GM12878 (cell line): ENCODE measurements around the gene NCAM2. TPM values are rescaled to one million over a fixed set of nuclear protein-coding genes. Genes with fewer than 3 reads are reported as not detected.

Source experiments
- ATAC-seq: fragments of 200-7000 bp; cut with Tn5 transposase; 3 replicates; pipeline ENCODE4 v1.9.1; 2020; ENCODE audit warnings: mild to moderate bottlenecking, moderate library complexity
- BruUV-seq: library from RNA; stranded (reverse); fragments of 400-500 nt; replicated peaks from 2 replicates; lab custom pipeline; 2021; lab: Mats Ljungman, UMichigan
- CTCF ChIA-PET: fragments of 300-600 bp; sonication (Branson Sonifier 250); formaldehyde crosslinking; extraction: SDS; loops from one replicate; lab custom pipeline; 2021; ENCODE audit warnings: inconsistent platforms; lab: Yijun Ruan, JAX
- POLR2A ChIA-PET: fragments of 350-600 bp; formaldehyde crosslinking; extraction: SDS; loops from one replicate; lab custom pipeline; 2021; ENCODE audit warnings: inconsistent platforms; lab: Charles Lee
- RAD21 ChIA-PET: fragments of 300-600 bp; sonication (Branson Sonifier 250); formaldehyde crosslinking; loops from one replicate; lab custom pipeline; 2023; ENCODE audit warnings: antibody characterized with exemption; ENCODE audit not compliant: unreplicated experiment; lab: Charles Lee
- SMC1A ChIA-PET: fragments of 300-600 bp; sonication (Branson Sonifier 250); formaldehyde crosslinking; loops from one replicate; lab custom pipeline; 2023; ENCODE audit not compliant: unreplicated experiment, uncharacterized antibody; lab: Charles Lee
- DNase-seq: peaks from one replicate; pipeline ENCODE4 v3.0.0-alpha.2; 2011; ENCODE audit warnings: low read depth, low spot score
- FAIRE-seq: peaks from 3 replicates; lab custom pipeline; 2011; peaks lifted over from hg19 to GRCh38; lab: Jason Lieb, UNC
- H2AFZ ChIP-seq: 2 replicates; pipeline ENCODE4 v1.6.0; 2011; ENCODE audit warnings: low read depth, low read length, control low read depth; ENCODE audit not compliant: control insufficient read depth
- H3K27ac ChIP-seq: 2 replicates; pipeline ENCODE4 v1.5.1; 2011; ENCODE audit warnings: control low read depth; ENCODE audit not compliant: control insufficient read depth, insufficient read depth
- H3K27me3 ChIP-seq, 2 experiments: replicated peaks in 1 of 2; 2 replicates each; pipeline versions ENCODE4 v1.6.0 to v1.6.1; 2011; ENCODE audit warnings: low read length in 1 of 2; ENCODE audit not compliant: control insufficient read depth in 2 of 2, insufficient read depth in 2 of 2
- H3K36me3 ChIP-seq, 2 experiments: 2 replicates each; pipeline ENCODE4 v1.5.1; 2011; ENCODE audit warnings: low read length in 1 of 2; ENCODE audit not compliant: control insufficient read depth in 2 of 2, insufficient read depth in 2 of 2
- H3K4me1 ChIP-seq: 2 replicates; pipeline ENCODE4 v1.6.1; 2011; ENCODE audit warnings: mild to moderate bottlenecking, low read length, moderate library complexity, mixed read lengths; ENCODE audit not compliant: control insufficient read depth, insufficient read depth
- H3K4me2 ChIP-seq: 2 replicates; pipeline ENCODE4 v1.6.0; 2011; ENCODE audit warnings: control low read depth; ENCODE audit not compliant: control insufficient read depth, insufficient read depth
- H3K4me3 ChIP-seq: fragments of 200-600 bp; sonication (generic); 2 replicates; pipeline ENCODE4 v1.5.1; 2016
- H3K79me2 ChIP-seq: 2 replicates; pipeline ENCODE4 v1.6.0; 2011; ENCODE audit warnings: low read length; ENCODE audit not compliant: control insufficient read depth, insufficient read depth
- H3K9ac ChIP-seq: 2 replicates; pipeline ENCODE4 v1.8.0; 2011; ENCODE audit warnings: low read length, control low read depth, mixed read lengths; ENCODE audit not compliant: control insufficient read depth, insufficient read depth
- H3K9me3 ChIP-seq: replicated peaks from 3 replicates; pipeline ENCODE4 v1.5.1; 2011; ENCODE audit warnings: mild to moderate bottlenecking, low read length; ENCODE audit not compliant: control insufficient read depth, insufficient read depth
- H4K20me1 ChIP-seq: 2 replicates; pipeline ENCODE4 v1.6.0; 2011; ENCODE audit not compliant: control insufficient read depth, insufficient read depth
- ATF3 ChIP-seq: IDR thresholded peaks from 2 replicates; pipeline ENCODE4 v1.6.1; 2011; ENCODE audit warnings: low read depth, mild to moderate bottlenecking, low read length, moderate library complexity, borderline replicate concordance; ENCODE audit errors: extremely low read depth
- BRCA1 ChIP-seq: IDR thresholded peaks from 2 replicates; pipeline ENCODE4 v1.6.1; 2011; ENCODE audit warnings: low read depth, low read length, improper control_type of control experiment
- CBFB ChIP-seq: IDR thresholded peaks from 2 replicates; pipeline ENCODE4 v1.6.1; 2016; ENCODE audit warnings: antibody characterized with exemption, low read depth
- ETV6 ChIP-seq, 2 experiments: fragments of 450-650 bp in 1 of 2; IDR thresholded peaks in 1 of 2; conservative IDR thresholded peaks in 1 of 2; 2 replicates each; pipeline ENCODE4 v1.6.1; 2014; ENCODE audit warnings: antibody characterized with exemption in 1 of 2, borderline replicate concordance in 1 of 2, low read depth in 1 of 2, mild to moderate bottlenecking in 1 of 2, moderate library complexity in 1 of 2
- HDGF ChIP-seq: fragments of 450-650 bp; IDR thresholded peaks from 2 replicates; pipeline ENCODE4 v1.6.1; 2016; ENCODE audit warnings: antibody characterized with exemption
- JUNB ChIP-seq: IDR thresholded peaks from 2 replicates; pipeline ENCODE4 v1.6.1; 2016; ENCODE audit warnings: antibody characterized with exemption, mild to moderate bottlenecking
- MXI1 ChIP-seq: fragments of 150-350 bp; IDR thresholded peaks from 2 replicates; pipeline ENCODE4 v1.6.1; 2011; ENCODE audit warnings: low read depth, mild to moderate bottlenecking, inconsistent platforms, low read length, improper control_type of control experiment
- NFYB ChIP-seq: IDR thresholded peaks from 2 replicates; pipeline ENCODE4 v1.6.1; 2011; ENCODE audit warnings: low read depth, mild to moderate bottlenecking, low read length, improper control_type of control experiment, moderate library complexity; ENCODE audit not compliant: insufficient read depth
- PAX8 ChIP-seq: fragments of 450-650 bp; IDR thresholded peaks from 2 replicates; pipeline ENCODE4 v1.6.1; 2017; ENCODE audit warnings: mild to moderate bottlenecking, moderate library complexity
- POLR2A ChIP-seq: IDR thresholded peaks from 2 replicates; pipeline ENCODE4 v1.6.1; 2011; ENCODE audit warnings: low read depth, mild to moderate bottlenecking, low read length
- RAD21 ChIP-seq: IDR thresholded peaks from 2 replicates; pipeline ENCODE4 v1.6.1; 2011; ENCODE audit warnings: mild to moderate bottlenecking, low read depth, low read length, moderate library complexity; ENCODE audit not compliant: insufficient read depth
- RAD51 ChIP-seq: fragments of 450-650 bp; IDR thresholded peaks from 2 replicates; pipeline ENCODE4 v1.6.1; 2016; ENCODE audit warnings: moderate library complexity, mild to moderate bottlenecking, inconsistent platforms
- SMAD1 ChIP-seq: fragments of 450-650 bp; IDR thresholded peaks from 2 replicates; pipeline ENCODE4 v1.6.1; 2018; ENCODE audit warnings: mild to moderate bottlenecking, low read depth; ENCODE audit not compliant: partially characterized antibody
- SMAD5 ChIP-seq: IDR thresholded peaks from 2 replicates; pipeline ENCODE4 v1.6.1; 2016; ENCODE audit warnings: antibody characterized with exemption, low read depth
- SMC3 ChIP-seq: IDR thresholded peaks from 2 replicates; pipeline ENCODE4 v1.6.1; 2011; ENCODE audit warnings: low read length, improper control_type of control experiment, borderline replicate concordance
- YBX1 ChIP-seq: fragments of 450-650 bp; IDR thresholded peaks from 2 replicates; pipeline ENCODE4 v1.6.1; 2016; ENCODE audit warnings: antibody characterized with exemption
- ZNF207 ChIP-seq: fragments of 450-650 bp; IDR thresholded peaks from 2 replicates; pipeline ENCODE4 v1.6.1; 2014; ENCODE audit warnings: antibody characterized with exemption, mild to moderate bottlenecking, borderline replicate concordance
- ZNF384 ChIP-seq: IDR thresholded peaks from 2 replicates; pipeline ENCODE4 v1.6.1; 2012; ENCODE audit warnings: low read depth, mild to moderate bottlenecking, low read length, improper control_type of control experiment, borderline replicate concordance
- WGBS: methylation state at CpG from one replicate; pipeline ENCODE4 v1.1.6; 2016; ENCODE audit warnings: low lambda C conversion rate; ENCODE audit not compliant: insufficient replicate concordance, insufficient coverage; ENCODE audit errors: missing lambda C conversion rate; 5-methylcytosine and 5-hydroxymethylcytosine counted together
- in situ Hi-C: fragments of 300-500 bp; cut with MboI; formaldehyde crosslinking; loops from 9 replicates; pipeline ENCODE4 v1.14.3; 2018; ENCODE audit warnings: mixed read lengths
- intact Hi-C: fragments of 100-400 bp; cut with micrococcal nuclease; formaldehyde crosslinking; loops from one replicate; pipeline ENCODE4 v1.14.2; 2022; ENCODE audit not compliant: unreplicated experiment
- polyA plus RNA-seq, 11 experiments: library from polyadenylated mRNA; depleted of rRNA in 4 of 11; unstranded in 6 of 11; stranded (reverse) in 5 of 11; fragments of >200 nt; fragmentation: Nextera tagmentation in 4 of 11; fragmentation: Illumina TruSeq in 1 of 11; extraction: Ambion mirVana in 4 of 11; extraction: Trizol in 1 of 11; gene quantifications; 1 replicate in 1 of 11; 2 replicates in 10 of 11; pipeline versions ENCODE4 v1.2.1 to v1.2.3, GENCODE V29; 2011 to 2016; ENCODE audit warnings: inconsistent platforms in 2 of 11, missing spikeins in 2 of 11, low read depth in 1 of 11
- total RNA-seq, 4 experiments: library from RNA; depleted of rRNA in 3 of 4; stranded (reverse); fragments of >200 nt in 3 of 4; fragmentation: Illumina TruSeq in 1 of 4; extraction: Trizol in 1 of 4; gene quantifications; 2 replicates each; pipeline versions ENCODE4 v1.2.1 to v1.2.3, GENCODE V29; 2013 to 2021
- TF ChIP-seq, protein P1 (sequence below): IDR thresholded peaks from 2 replicates; pipeline ENCODE4 v1.6.1; 2012; ENCODE audit warnings: low read length, inconsistent platforms
- TF ChIP-seq, protein P2 (sequence below), 3 experiments: IDR thresholded peaks in 2 of 3; conservative IDR thresholded peaks in 1 of 3; 2 replicates each; pipeline ENCODE4 v1.5.1; 2011; ENCODE audit warnings: low read depth in 3 of 3, low read length in 3 of 3, mild to moderate bottlenecking in 3 of 3, control low read depth in 2 of 3, moderate library complexity in 2 of 3, inconsistent platforms in 1 of 3, mixed read lengths in 1 of 3; ENCODE audit not compliant: control insufficient read depth in 2 of 3, insufficient read depth in 1 of 3; ENCODE audit errors: extremely low read depth in 1 of 3

The NCAM2 gene
- total and polyA plus RNA-seq, 10 of the 15 experiments (the other 5 are each of a cell fraction or from before 2014, with no cell fraction given) = 0.23 to 0.27 TPM; not detected in 8

- Histone ChIP-seq H3K4me2 (no peak overlapping the region), H3K9me3 (no peaks in the 10 kb centered on the region), H4K20me1 (no peaks in the 10 kb centered on the region), H3K27me3 (no peaks in the 10 kb centered on the region; a peak in 1 of 4 replicates), H3K9ac (no peak overlapping the region), H3K4me1 (no peaks in the 10 kb centered on the region), H3K4me3 (no peak overlapping the region), H2AFZ (no peak overlapping the region), H3K36me3 (no peaks in the 10 kb centered on the region), H3K79me2 (no peaks in the 10 kb centered on the region), H3K27ac (no peak overlapping the region)
- POLR2A ChIA-PET = no interaction called here
- RAD21 ChIA-PET = no interaction called here
- no TSS peak for BruUV-seq
- FAIRE-seq (no peak), DNase-seq (no peak), ATAC-seq (no peak)
- 14% methylated on average over 20 of the region's 20 CpGs for WGBS
- TF ChIP-seq POLR2A (no peak), SMC3 (no peak), JUNB (no peak), SMAD1 (no peak), RAD51 (no peak), SMAD5 (no peak), YBX1 (no peak), CBFB (no peak), RAD21 (no peak), ZNF384 (no peak), ZNF207 (no peak), MXI1 (no peak), BRCA1 (no peak), NFYB (no peak), ATF3 (no peak), HDGF (no peak), PAX8 (no peak), ETV6 (conservative IDR thresholded peaks at IDR 0.05 in 1 of 2, IDR thresholded peaks at IDR 0.05 in 1 of 2; ENCODE audit: borderline replicate concordance in 1 of 2, low read depth in 1 of 2) (no peak)
- TF ChIP-seq, protein P1, sequence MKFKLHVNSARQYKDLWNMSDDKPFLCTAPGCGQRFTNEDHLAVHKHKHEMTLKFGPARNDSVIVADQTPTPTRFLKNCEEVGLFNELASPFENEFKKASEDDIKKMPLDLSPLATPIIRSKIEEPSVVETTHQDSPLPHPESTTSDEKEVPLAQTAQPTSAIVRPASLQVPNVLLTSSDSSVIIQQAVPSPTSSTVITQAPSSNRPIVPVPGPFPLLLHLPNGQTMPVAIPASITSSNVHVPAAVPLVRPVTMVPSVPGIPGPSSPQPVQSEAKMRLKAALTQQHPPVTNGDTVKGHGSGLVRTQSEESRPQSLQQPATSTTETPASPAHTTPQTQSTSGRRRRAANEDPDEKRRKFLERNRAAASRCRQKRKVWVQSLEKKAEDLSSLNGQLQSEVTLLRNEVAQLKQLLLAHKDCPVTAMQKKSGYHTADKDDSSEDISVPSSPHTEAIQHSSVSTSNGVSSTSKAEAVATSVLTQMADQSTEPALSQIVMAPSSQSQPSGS = no peak
- TF ChIP-seq, protein P2, sequence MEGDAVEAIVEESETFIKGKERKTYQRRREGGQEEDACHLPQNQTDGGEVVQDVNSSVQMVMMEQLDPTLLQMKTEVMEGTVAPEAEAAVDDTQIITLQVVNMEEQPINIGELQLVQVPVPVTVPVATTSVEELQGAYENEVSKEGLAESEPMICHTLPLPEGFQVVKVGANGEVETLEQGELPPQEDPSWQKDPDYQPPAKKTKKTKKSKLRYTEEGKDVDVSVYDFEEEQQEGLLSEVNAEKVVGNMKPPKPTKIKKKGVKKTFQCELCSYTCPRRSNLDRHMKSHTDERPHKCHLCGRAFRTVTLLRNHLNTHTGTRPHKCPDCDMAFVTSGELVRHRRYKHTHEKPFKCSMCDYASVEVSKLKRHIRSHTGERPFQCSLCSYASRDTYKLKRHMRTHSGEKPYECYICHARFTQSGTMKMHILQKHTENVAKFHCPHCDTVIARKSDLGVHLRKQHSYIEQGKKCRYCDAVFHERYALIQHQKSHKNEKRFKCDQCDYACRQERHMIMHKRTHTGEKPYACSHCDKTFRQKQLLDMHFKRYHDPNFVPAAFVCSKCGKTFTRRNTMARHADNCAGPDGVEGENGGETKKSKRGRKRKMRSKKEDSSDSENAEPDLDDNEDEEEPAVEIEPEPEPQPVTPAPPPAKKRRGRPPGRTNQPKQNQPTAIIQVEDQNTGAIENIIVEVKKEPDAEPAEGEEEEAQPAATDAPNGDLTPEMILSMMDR (IDR thresholded peaks at IDR 0.05 in 2 of 3, conservative IDR thresholded peaks at IDR 0.05 in 1 of 3; ENCODE audit: control insufficient read depth in 2 of 3, extremely low read depth in 1 of 3, insufficient read depth in 1 of 3, low read depth in 3 of 3, low read length in 3 of 3) = no peak
- intact Hi-C loops (no loop called here), in situ Hi-C loops (no loop called here)
- CTCF ChIA-PET = no interaction called here
- SMC1A ChIA-PET = no interaction called here
These were observed 936 bp upstream of the NCAM2 start for GRCh38 chr21:20997311-20997635.
